Right lobe of liver (tissue), 4 donors: ENCODE results near the gene CHFR.

ENCODE experiments used
- CTCF ChIP-seq, 4 donors: fragments of 200-600 bp in 3 of 4; fragments of 450-650 bp in 1 of 4; IDR thresholded peaks; one replicate each; pipeline versions ENCODE4 v1.5.1 to v1.8.0; 2016 to 2022; ENCODE audit warnings: antibody characterized with exemption in 4 of 4, mild to moderate bottlenecking in 2 of 4
- POLR2A ChIP-seq: fragments of 450-650 bp; IDR thresholded peaks from one replicate; pipeline ENCODE4 v1.6.1; 2017; ENCODE audit warnings: antibody characterized with exemption, mild to moderate bottlenecking
- donor health status: DM: no; HTN: no; CAD: no.
- donor health status: DM: no; HTN: no; CAD: no.
- donor health status: DM: no; HTN: yes; CAD: no.

GRCh38 chr12:132909030-132909368 is 21.6 kb upstream of the CHFR start:
- TF ChIP-seq CTCF (IDR thresholded peaks at IDR 0.05) (no peak), POLR2A (no peak)
